ENCODE results near the gene NCAM1. TPM values are rescaled to one million over a fixed set of nuclear protein-coding genes. Genes with fewer than 3 reads are reported as not detected.

NCAM1 gene
- total RNA-seq, 3 donors from 2014 or later = 3.6 to 17.9 (median 6.1) TPM

DNA sequence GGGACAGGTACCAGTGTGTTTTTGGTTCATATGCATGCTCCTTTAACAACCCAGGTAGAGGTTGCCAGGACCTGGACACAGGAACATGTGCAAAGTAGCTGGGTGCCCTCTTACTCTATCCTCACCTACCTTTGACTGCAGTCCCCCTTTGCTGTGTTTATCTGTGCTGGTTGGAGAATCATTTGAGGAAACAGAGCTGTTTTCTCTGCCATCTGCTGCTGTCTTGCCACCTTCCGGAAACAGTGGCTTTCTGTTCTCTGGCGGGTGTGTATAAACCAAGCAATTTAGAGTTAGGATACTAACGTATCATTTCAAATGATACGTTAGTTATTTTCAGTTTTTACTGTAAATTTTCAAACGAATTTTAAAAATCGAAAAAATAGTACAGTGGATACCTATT is 181.3 kb downstream of the NCAM1 start:
- Histone ChIP-seq H3K9me3 (no peaks in the 10 kb centered on the region), H3K27ac (no peak overlapping the region), H3K4me1 (no peaks in the 10 kb centered on the region), H3K27me3 (no peaks in the 10 kb centered on the region), H3K4me3 (no peak overlapping the region), H3K36me3 (no peaks in the 10 kb centered on the region)
- intact Hi-C loops (cut with DNase I; ENCODE audit: low total_unique reads) = no loop called here
- no peak for TF ChIP-seq POLR2AphosphoS5 (IDR thresholded peaks at IDR 0.05)
- no peak for TF ChIP-seq POLR2A (IDR thresholded peaks at IDR 0.05)
- TF ChIP-seq, protein P1, sequence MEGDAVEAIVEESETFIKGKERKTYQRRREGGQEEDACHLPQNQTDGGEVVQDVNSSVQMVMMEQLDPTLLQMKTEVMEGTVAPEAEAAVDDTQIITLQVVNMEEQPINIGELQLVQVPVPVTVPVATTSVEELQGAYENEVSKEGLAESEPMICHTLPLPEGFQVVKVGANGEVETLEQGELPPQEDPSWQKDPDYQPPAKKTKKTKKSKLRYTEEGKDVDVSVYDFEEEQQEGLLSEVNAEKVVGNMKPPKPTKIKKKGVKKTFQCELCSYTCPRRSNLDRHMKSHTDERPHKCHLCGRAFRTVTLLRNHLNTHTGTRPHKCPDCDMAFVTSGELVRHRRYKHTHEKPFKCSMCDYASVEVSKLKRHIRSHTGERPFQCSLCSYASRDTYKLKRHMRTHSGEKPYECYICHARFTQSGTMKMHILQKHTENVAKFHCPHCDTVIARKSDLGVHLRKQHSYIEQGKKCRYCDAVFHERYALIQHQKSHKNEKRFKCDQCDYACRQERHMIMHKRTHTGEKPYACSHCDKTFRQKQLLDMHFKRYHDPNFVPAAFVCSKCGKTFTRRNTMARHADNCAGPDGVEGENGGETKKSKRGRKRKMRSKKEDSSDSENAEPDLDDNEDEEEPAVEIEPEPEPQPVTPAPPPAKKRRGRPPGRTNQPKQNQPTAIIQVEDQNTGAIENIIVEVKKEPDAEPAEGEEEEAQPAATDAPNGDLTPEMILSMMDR (IDR thresholded peaks at IDR 0.05) = no peak
- DNase-seq (ENCODE audit: low spot score in 2 of 2) = no peak

DNA sequence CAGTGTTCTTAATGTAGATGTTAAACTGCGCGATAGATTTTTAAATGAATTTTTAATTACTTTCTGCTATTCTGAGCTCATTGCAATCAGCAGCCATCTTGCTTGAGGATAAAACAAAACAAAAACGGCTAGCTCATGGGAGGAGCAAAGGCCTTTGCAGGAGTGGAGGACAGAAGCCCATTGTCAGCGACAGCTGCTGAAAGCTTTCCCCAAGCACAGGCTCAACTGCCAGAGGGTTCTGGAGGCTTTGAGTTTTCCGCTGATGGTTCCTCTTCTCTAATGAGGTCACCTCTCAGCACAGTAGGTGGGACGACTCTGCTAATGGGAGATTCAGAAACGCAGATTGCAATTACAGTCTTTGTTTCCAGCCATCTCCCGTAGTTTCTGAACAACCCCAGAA is 186.0 kb downstream of the NCAM1 start:
- Histone ChIP-seq H3K27me3 (no peaks in the 10 kb centered on the region), H3K4me1 (no peaks in the 10 kb centered on the region), H3K36me3 (no peaks in the 10 kb centered on the region), H3K9me3 (no peaks in the 10 kb centered on the region), H3K27ac (no peak overlapping the region), H3K4me3 (no peak overlapping the region)
- intact Hi-C loops (cut with DNase I; ENCODE audit: low total_unique reads) = no loop called here
- TF ChIP-seq, protein P1 (IDR thresholded peaks at IDR 0.05) = no peak
- no peak for TF ChIP-seq POLR2A (IDR thresholded peaks at IDR 0.05)
- no peak for TF ChIP-seq POLR2AphosphoS5 (IDR thresholded peaks at IDR 0.05)
- DNase-seq (ENCODE audit: low spot score in 2 of 2) = no peak

DNA sequence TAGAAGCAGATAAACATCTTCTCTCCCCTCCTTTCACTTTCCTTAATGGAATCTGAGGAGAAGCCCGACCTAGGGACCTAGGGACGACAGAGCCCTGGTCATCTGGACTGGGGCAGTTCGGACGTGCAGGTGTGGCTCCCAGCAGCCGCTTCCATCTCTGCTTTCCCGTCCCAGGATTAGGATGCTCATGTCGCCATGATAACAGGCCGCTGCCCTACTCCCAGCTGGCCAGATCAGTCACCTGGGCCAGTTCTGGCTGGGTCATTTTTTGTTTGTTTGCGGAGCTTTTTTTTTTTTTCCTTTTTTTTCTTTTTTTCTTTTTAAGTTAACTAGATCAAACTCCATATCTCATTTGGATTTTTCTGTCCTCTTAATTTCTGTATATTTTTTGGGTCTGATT is 186.9 kb downstream of the NCAM1 start:
- Histone ChIP-seq H3K27ac (no peak overlapping the region), H3K4me1 (no peaks in the 10 kb centered on the region), H3K27me3 (no peaks in the 10 kb centered on the region), H3K36me3 (no peaks in the 10 kb centered on the region), H3K9me3 (no peaks in the 10 kb centered on the region), H3K4me3 (no peak overlapping the region)
- TF ChIP-seq, protein P1 (IDR thresholded peaks at IDR 0.05) = no peak
- TF ChIP-seq POLR2A (IDR thresholded peaks at IDR 0.05) (no peak), POLR2AphosphoS5 (IDR thresholded peaks at IDR 0.05) (no peak)
- intact Hi-C loops (cut with DNase I; ENCODE audit: low total_unique reads) = no loop called here
- DNase-seq (ENCODE audit: low spot score in 2 of 2) = no peak

DNA sequence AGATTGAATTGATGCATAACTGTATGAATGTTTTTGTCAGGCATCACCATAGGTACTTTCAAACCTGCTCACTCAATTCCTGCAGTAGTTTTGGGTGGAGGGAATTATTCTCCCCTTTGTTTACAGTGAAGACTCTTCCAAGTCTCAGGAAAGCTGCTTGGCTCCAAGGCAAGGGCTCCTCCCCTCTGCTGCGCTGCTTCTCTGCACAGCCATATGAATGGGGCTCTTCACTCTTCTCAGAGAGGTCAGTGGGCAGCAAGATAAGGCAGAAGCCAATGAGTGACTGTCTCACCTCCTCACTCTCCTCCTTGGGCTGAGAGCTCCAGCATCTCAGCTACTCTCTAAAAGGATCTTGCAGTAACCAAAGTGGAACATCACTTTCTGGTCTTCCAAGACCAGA is 187.4 kb downstream of the NCAM1 start:
- peaks cover 0 to 3% of the 10 kb centered on the region in 2 donors for H3K4me1 ChIP-seq
- no peak overlapping the region for H3K4me3 ChIP-seq
- intact Hi-C loops (cut with DNase I; ENCODE audit: low total_unique reads) = no loop called here
- TF ChIP-seq POLR2A (IDR thresholded peaks at IDR 0.05) (no peak), POLR2AphosphoS5 (IDR thresholded peaks at IDR 0.05) (no peak)
- TF ChIP-seq, protein P1 (IDR thresholded peaks at IDR 0.05) = no peak
- H3K27me3 ChIP-seq = no peaks in the 10 kb centered on the region
- H3K9me3 ChIP-seq = no peaks in the 10 kb centered on the region
- no peak overlapping the region for H3K27ac ChIP-seq
- H3K36me3 ChIP-seq = no peaks in the 10 kb centered on the region
- no peak for DNase-seq (ENCODE audit: low spot score in 2 of 2)

DNA sequence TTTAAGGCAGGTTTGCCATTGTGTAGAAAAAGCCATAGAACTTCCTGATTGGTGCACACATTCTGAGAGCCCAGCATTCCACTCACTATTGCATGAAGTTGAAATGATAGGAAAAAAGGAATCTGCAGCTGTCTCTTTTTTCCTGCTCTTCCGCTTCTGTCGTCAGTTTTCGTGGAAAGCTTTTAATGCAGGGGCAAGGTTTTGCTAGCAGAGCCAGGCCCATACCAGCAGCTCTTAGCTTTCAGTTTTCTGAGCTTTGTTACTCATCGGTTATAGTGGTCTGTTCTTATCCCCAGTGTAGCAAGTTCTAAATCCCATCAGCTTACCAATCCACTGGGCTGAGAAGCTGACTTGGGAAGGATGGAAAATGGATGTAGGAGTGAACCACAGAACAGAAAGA is 190.3 kb downstream of the NCAM1 start:
- intact Hi-C loops (cut with DNase I; ENCODE audit: low total_unique reads) = no loop called here
- no peak for DNase-seq (ENCODE audit: low spot score in 2 of 2)
- Histone ChIP-seq H3K4me3 (no peak overlapping the region), H3K4me1 (peaks cover 0 to 3% of the 10 kb centered on the region in 2 donors), H3K27me3 (no peaks in the 10 kb centered on the region), H3K36me3 (no peaks in the 10 kb centered on the region), H3K9me3 (no peaks in the 10 kb centered on the region), H3K27ac (no peak overlapping the region)
- TF ChIP-seq, protein P1 (IDR thresholded peaks at IDR 0.05) = no peak
- no peak for TF ChIP-seq POLR2AphosphoS5 (IDR thresholded peaks at IDR 0.05)
- TF ChIP-seq POLR2A (IDR thresholded peaks at IDR 0.05) = no peak
